ENCODE results near the gene BMP2K. TPM values are rescaled to one million over a fixed set of nuclear protein-coding genes. Genes with fewer than 3 reads are reported as not detected.

BMP2K gene
- total and polyA plus RNA-seq, 7 donors = 13.2 to 37.9 (median 30.0) TPM

DNA sequence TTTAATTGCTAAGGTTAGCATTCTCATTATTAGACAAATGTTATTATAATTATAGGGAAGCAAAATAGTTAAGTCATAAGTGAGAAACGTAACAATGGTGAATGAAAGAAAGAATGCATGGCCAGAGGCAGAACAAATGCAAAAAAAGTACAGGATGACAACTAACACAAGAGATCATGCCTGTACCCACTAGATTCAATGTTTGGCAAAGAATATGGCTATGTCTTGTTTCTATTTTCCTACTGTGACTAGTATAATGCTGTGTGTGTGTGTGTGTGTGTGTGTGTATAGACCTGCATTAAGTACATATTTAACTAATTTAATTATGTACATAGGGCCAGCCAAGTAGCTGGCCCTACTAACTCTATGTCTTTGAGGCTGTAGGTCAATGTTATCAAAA lies 12.9 kb upstream of the BMP2K start:
- no peaks in the 10 kb centered on the region for H3K4me1 ChIP-seq
- DNase-seq = no peak
- H3K9me3 ChIP-seq = no peaks in the 10 kb centered on the region
- no peaks in the 10 kb centered on the region for H3K27me3 ChIP-seq
- no peaks in the 10 kb centered on the region for H3K36me3 ChIP-seq
- intact Hi-C loops (cut with DNase I) = no loop called here
- no peak overlapping the region for H3K4me3 ChIP-seq
- no peak for TF ChIP-seq EP300 (IDR thresholded peaks at IDR 0.05)
- TF ChIP-seq, protein P1, sequence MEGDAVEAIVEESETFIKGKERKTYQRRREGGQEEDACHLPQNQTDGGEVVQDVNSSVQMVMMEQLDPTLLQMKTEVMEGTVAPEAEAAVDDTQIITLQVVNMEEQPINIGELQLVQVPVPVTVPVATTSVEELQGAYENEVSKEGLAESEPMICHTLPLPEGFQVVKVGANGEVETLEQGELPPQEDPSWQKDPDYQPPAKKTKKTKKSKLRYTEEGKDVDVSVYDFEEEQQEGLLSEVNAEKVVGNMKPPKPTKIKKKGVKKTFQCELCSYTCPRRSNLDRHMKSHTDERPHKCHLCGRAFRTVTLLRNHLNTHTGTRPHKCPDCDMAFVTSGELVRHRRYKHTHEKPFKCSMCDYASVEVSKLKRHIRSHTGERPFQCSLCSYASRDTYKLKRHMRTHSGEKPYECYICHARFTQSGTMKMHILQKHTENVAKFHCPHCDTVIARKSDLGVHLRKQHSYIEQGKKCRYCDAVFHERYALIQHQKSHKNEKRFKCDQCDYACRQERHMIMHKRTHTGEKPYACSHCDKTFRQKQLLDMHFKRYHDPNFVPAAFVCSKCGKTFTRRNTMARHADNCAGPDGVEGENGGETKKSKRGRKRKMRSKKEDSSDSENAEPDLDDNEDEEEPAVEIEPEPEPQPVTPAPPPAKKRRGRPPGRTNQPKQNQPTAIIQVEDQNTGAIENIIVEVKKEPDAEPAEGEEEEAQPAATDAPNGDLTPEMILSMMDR (IDR thresholded peaks at IDR 0.05) = no peak
- no peak for TF ChIP-seq POLR2AphosphoS5 (IDR thresholded peaks at IDR 0.05)
- TF ChIP-seq POLR2A (IDR thresholded peaks at IDR 0.05) = no peak
- no peak overlapping the region for H3K27ac ChIP-seq
- 65 to 77% methylated on average over 1 of the region's 1 CpG for WGBS, 2 donors

DNA sequence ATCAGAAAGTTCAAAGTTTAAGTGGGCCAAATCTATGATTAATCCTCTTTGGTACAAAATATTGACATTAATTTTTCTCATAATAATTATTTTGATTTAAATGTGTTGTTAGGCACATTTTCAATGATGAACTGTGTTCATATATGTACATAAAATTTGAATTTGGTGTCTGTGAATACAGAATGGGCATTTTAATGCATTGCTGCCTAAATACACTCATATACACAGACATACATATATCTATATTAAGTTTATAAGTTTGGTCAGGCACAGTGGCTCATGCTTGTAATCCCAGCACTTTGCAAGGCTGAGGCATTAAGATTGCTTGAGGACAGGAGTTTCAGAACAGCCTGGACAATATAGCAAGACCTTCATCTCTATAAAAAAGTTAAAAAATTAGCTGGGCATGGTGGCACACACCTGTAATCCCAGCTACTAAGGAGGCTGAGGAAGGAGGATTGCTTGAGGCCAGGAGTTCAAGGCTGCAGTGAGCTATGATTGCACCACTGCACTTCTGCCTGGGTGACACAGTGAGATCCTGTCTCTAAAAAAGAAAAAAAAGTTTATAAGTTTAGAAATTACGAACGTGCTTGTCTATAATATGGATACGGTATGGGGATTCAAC lies 12.3 kb upstream of the BMP2K start:
- H3K4me3 ChIP-seq = no peak overlapping the region
- TF ChIP-seq EP300 (IDR thresholded peaks at IDR 0.05) = no peak
- no peak for TF ChIP-seq POLR2AphosphoS5 (IDR thresholded peaks at IDR 0.05)
- TF ChIP-seq POLR2A (IDR thresholded peaks at IDR 0.05) = no peak
- TF ChIP-seq, protein P1 (IDR thresholded peaks at IDR 0.05) = no peak
- no peak for DNase-seq
- intact Hi-C loops (cut with DNase I) = no loop called here
- no peaks in the 10 kb centered on the region for H3K36me3 ChIP-seq
- no peaks in the 10 kb centered on the region for H3K4me1 ChIP-seq
- H3K27ac ChIP-seq = no peak overlapping the region
- H3K9me3 ChIP-seq = no peaks in the 10 kb centered on the region
- WGBS, 2 donors = 87 to 91% methylated on average over 3 of the region's 3 CpGs
- no peaks in the 10 kb centered on the region for H3K27me3 ChIP-seq

DNA sequence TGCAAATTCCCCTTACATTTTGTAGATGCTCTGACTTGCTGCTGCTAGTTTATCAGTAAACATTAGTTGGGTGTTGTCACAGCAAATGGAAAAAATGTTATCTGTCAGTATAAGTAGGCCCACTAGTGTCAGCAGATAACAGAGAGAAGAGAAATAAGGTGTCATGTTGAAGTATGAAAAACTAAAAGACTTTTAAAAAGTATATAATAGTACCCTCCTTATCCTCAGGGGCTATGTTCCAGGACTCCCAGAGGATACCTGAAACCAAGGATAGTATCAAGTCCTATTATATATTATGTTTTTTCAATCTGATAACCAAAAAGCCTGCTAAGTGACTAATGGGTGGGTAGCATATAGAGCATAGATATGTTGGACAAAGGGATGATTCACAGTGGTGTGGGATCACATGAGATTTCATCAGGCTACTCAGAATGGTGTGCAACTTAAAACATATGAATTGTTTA lies 11.6 kb upstream of the BMP2K start:
- DNase-seq = no peak
- no peak overlapping the region for H3K27ac ChIP-seq
- no peaks in the 10 kb centered on the region for H3K4me1 ChIP-seq
- H3K27me3 ChIP-seq = no peaks in the 10 kb centered on the region
- H3K4me3 ChIP-seq = no peak overlapping the region
- intact Hi-C loops (cut with DNase I) = no loop called here
- TF ChIP-seq POLR2AphosphoS5 (IDR thresholded peaks at IDR 0.05) (no peak), POLR2A (IDR thresholded peaks at IDR 0.05) (no peak), EP300 (IDR thresholded peaks at IDR 0.05) (no peak)
- TF ChIP-seq, protein P1 (IDR thresholded peaks at IDR 0.05) = no peak
- no peaks in the 10 kb centered on the region for H3K36me3 ChIP-seq
- H3K9me3 ChIP-seq = no peaks in the 10 kb centered on the region

DNA sequence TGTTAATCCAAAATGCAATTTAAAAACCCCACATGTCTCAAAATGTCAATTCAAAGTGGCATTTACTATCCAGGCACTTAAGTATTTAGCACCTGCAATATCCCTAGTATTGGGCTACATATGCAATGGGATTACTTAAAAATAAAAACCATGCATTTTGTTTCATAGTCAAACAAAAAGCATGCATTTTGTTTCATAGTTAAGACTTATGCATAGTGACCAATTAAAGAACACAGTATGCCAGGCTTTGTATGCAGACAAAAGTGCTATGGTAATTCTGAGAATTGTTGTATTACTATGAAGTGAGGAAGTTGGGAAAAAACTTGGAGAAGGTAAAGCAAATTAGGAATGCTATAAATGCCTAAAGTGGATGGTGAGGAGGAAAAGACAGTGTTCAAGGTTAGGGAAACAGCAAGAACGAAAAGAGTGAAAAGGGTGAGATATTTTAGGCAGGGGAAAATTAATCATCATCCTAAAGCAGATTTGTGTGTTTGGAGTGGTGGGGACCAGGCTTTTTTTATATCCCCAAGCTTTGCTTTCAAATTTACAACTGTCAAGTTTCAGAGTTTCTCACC lies 10.6 kb upstream of the BMP2K start:
- Histone ChIP-seq H3K27me3 (no peaks in the 10 kb centered on the region), H3K36me3 (no peaks in the 10 kb centered on the region), H3K27ac (no peak overlapping the region), H3K4me3 (no peak overlapping the region), H3K4me1 (no peaks in the 10 kb centered on the region), H3K9me3 (no peaks in the 10 kb centered on the region)
- intact Hi-C loops (cut with DNase I) = no loop called here
- TF ChIP-seq EP300 (IDR thresholded peaks at IDR 0.05) = no peak
- TF ChIP-seq, protein P1 (IDR thresholded peaks at IDR 0.05) = no peak
- TF ChIP-seq POLR2A (IDR thresholded peaks at IDR 0.05) = no peak
- no peak for TF ChIP-seq POLR2AphosphoS5 (IDR thresholded peaks at IDR 0.05)
- 10 to 49% methylated on average over 1 of the region's 1 CpG for WGBS, 2 donors
- DNase-seq = no peak
